ENCODE data around the gene HSD17B4.
A peak's percentile ranks its signal among the peaks of the same experiment; 100 is the strongest.
"Not testable (repeated sequence)": the region's sequence is repeated elsewhere in the genome, so short reads cannot be mapped to it uniquely, and the experiment has no call there.

The HSD17B4 gene

GRCh38 chr5:119452373-119453039 lies at the start of gene HSD17B4:
TSS of gene HSD17B4 (plus strand) at chr5:119452497. CDS start at chr5:119452576, 79 bp downstream.
- peak in 55 of 56 donors; percentile 24 to 94 (median 85) for DNase-seq

DNA sequence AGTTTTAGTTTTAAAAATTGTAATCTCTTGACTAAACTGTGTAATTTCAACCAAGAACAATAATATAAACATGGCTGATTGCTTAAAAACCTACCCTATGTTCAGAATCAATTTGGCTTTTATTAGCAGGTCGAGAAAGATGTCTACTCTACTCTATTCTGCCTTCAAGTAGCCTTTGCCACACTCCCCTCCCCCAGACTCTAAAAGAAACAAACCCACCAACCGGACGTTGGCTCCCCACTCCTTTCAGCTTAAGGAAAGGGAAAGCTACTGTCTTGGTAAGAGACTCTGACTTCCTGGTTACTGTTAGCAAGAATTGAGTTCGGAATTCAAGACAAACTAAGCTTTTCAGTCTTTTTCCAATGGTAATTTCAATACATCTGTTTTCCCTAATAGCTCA lies 49.7 kb upstream of the HSD17B4 start:
- DNase-seq: no peak

- no peak for DNase-seq
Observed at GRCh38 chr5:119404033-119404432, 48.3 kb upstream of the HSD17B4 start.

- DNase-seq: no peak
Observed at GRCh38 chr5:119405419-119405818, 46.9 kb upstream of the HSD17B4 start.

- no peak for DNase-seq
Observed at GRCh38 chr5:119406551-119407110, 45.7 kb upstream of the HSD17B4 start.

GRCh38 chr5:119409235-119409815 lies 43.0 kb upstream of the HSD17B4 start:
- no peak for DNase-seq

- DNase-seq: no peak
Observed at GRCh38 chr5:119410448-119411159, 41.7 kb upstream of the HSD17B4 start.

- DNase-seq: peak in 50 of 56 donors; percentile 5 to 85 (median 35)
Observed at GRCh38 chr5:119411361-119412278, 40.7 kb upstream of the HSD17B4 start.

DNA sequence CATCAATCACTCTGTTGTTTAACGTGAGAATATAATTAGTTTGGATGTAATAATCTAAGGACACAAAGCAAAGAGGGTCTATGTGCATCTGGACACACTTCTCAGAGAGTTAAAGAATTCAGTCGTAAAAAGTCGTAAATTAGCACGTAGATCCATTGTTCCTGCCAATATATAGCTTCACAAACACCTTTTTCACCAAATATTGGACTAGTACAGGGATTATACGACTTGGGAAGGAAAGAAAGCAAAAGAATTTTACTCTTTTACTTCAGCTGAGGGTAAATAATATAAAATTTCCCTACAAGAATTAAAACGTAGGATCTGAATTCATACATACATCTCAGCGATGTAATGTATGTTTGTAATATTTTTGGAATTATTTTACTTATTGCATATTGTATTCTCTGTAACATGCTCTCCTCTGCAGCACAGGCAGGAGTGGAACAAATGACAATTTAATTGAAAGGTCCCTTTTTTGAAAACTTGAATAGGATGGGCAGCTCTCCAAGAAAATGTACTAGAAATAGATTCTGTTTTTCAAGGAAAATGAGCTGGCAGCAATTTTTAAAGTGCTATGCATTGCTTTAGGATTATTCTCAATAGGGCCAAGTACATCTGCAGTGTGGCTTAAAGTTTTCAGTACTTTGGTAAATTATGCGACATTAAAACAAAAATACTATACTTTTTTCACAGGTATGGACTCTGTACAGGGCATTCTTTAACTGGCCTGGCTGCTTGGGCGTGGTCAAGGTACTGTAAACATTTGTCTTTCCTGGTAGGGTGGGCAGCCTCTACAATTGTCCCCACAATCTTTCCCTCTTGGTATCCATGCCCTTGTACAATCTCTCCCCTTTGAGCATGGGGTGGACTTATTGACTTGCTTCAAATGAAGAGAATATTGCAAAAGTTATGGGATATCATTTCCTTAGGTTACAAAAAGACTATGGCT lies 39.7 kb upstream of the HSD17B4 start:
- DNase-seq: no peak

DNA sequence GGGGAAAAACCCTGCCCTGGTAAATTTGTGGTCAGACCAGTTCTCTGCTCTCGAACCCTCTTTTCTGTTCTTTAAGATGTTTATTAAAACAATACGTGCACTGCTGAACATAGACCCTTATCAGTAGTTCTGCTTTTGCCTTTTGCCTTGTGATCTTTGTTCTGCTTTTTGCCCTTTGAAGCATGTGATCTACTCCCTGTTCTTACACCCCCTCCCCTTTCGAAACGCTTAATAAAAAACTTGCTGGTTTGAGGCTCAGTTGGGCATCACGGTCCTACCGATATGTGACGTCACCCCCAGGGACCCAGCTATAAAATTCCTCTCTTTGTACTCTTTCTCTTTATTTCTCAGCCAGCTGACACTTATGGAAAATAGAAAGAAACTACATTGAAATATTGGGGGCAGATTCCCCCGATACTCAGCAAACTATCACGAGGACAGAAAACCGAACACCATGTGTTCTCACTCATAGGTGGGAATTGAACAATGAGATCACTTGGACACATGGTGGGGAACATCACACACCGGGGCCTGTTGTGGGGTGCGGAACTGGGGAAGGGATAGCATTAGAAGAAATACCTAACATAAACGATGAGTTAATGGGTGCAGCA lies 38.1 kb upstream of the HSD17B4 start:
- DNase-seq: not testable (repeated sequence)

DNA sequence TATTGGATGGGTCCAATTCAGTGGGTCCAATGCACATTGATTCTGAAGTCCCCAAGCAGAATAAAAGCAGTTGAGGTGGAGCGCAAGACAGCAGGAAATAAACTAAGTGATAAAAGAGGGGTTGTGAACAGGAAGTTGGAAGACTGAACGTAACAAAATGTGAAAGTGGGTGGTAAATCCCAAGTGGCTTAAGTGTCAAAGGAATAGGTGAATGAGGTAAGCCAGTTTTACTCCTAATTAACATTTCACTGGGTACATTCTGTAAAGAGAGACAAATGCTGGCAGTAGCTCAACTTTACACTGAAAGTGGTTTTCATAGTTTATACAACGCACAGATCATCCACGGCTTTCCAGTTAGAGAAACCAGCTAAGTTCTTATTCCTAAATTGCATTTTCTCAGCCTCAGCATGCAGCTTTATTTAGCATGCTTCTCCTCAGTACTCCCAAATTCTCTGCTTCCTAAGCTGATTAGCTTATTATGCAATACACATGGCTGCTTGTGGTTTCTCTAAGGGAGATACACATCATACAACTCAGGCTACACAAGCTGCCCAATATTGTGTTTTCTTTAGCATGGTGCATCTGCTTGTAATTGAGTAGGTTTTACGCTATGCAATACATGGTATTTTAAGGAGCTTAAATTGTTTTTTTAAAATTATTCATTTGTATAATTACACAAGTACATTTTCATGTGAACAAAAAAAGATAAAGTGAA lies 34.2 kb upstream of the HSD17B4 start:
- DNase-seq: no peak

GRCh38 chr5:119418606-119419100 lies 33.6 kb upstream of the HSD17B4 start:
- DNase-seq: no peak

- DNase-seq: no peak
Observed at GRCh38 chr5:119420169-119420568, 32.1 kb upstream of the HSD17B4 start.

DNA sequence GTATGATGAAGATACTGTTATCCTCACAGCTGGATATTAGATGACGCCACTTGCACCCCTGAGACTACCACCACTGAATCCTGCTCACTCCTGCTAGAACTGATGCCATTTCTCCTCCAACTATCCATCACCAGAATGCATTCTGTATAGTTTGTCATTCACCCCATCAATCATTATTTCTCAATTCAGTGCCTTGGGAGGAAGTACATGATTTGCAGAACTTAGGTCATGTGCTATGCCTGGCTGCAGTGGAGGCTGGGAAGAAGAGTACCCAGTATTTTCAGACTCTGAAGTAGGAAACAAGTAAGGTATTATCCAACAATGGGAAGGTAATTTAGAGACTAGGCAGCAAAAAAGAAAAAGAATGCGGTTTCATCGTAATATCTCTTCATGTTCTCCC lies 26.2 kb upstream of the HSD17B4 start:
- DNase-seq: no peak

DNA sequence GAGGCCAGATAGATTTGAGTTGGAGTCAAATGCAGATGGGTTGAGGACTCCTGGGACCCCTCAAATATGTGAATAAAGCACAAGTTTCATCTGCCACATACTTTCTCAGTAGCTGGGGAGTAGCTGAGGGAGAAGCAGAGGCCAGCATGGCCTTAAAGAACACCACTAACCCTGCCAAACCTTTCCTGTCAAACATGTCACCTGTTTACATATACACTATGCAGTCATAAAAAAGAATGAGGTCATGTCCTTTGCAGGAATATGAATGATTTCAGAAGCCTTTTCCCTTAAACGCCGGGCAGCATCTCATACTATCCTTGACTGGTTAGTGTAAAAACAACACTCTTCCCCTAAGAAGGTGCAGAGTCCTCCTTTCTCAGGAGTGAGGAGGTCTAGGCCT lies 25.2 kb upstream of the HSD17B4 start:
- no peak for DNase-seq

- DNase-seq: not testable (repeated sequence)
Observed at GRCh38 chr5:119427596-119427995, 24.7 kb upstream of the HSD17B4 start.

DNA sequence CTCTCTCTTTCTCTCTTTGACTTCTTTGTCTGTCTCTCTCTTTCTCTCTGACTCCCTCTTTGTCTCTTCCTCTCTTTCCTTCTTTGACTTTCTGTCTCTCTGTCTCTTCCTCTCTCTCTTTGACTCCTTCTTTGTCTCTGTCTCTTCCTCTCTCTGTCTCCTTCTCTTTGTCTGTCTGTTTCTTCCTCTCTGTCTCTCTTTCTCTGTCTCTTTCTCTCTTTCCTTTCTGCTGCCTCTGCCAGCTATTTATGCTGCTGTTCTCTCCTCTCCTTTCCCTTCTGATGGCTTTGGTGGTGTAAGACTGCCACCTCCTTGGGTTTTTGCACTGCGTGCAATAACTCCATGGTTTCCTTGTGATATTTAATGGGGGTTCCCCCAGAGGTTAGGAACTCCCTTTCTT lies 24.1 kb upstream of the HSD17B4 start:
- not testable (repeated sequence) for DNase-seq

DNA sequence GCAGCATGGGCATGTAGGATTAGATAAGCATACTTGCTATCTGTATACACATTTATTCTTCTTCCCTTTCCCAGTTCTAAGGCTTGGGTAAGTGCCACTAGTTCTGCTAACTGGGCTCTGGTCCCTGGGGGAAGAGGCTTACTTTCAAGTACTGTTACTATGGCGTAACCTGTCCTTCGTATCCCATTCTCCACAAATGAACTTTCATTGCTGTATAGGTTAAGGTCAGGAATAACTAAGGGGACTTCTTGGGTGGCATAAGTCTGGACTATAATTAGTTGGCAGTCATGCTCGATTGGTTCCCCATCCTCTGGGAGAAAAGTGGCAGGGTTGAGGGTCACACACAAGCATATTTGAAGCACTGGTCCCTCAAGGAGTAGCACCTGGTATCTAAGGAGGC lies 23.7 kb upstream of the HSD17B4 start:
- not testable (repeated sequence) for DNase-seq
